CD4-positive, alpha-beta T cell treated with Interleukin-1 beta for 1 hour (primary cell): ENCODE measurements around the gene SMTN.
"Not testable (repeated sequence)": the region's sequence is repeated elsewhere in the genome, so short reads cannot be mapped to it uniquely, and the experiment has no call there.

Source experiments
- DNase-seq, 2 donors: peaks; one replicate each; pipeline ENCODE4 v3.0.0-alpha.2; 2020 to 2022

The SMTN gene

DNA sequence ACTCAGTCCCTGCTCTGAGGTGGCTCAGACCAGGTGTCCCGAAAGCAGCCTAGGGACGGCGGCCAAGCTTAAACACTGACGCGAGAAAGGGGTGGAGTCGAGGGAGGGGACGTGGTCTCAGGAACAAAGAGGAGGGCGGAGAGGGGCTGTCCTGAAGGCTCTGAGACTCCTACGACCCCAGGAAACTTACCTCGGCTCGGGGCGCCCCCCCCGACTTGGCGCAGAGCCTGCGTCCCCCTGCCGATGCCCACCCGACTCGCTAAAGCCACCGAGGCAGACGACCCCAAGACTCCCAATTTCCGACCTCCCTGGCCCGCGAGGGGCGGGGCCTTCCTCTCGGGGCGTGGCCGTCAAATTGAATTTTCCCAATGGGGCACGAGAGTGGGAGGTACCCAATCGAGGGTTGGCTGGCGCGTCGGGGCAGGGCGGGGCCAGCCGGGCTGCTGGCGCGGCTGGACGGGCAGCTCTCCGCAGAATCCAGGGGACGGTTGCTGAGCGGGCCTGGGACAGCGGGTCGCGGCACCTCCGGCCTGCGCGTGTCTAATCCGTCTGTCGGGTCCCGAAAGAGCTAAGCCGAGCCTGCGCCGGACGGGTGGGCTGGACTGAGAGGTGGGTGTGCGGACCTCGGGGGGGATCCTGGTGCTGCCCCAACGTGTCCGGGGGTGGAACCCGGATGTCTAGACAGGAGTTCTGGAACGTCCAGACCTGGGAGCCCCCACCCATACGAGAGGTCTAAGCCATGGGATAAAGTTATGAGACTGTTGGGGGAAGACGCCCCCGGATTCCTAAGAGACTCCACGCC is at the start of gene SMTN:
Gene SMTN (plus strand): TSS at position 471 of the 802 bp plus-strand sequence. CDS start 1,941 bp downstream, outside the sequence.
- peak; percentile 87 to 88 for DNase-seq

DNA sequence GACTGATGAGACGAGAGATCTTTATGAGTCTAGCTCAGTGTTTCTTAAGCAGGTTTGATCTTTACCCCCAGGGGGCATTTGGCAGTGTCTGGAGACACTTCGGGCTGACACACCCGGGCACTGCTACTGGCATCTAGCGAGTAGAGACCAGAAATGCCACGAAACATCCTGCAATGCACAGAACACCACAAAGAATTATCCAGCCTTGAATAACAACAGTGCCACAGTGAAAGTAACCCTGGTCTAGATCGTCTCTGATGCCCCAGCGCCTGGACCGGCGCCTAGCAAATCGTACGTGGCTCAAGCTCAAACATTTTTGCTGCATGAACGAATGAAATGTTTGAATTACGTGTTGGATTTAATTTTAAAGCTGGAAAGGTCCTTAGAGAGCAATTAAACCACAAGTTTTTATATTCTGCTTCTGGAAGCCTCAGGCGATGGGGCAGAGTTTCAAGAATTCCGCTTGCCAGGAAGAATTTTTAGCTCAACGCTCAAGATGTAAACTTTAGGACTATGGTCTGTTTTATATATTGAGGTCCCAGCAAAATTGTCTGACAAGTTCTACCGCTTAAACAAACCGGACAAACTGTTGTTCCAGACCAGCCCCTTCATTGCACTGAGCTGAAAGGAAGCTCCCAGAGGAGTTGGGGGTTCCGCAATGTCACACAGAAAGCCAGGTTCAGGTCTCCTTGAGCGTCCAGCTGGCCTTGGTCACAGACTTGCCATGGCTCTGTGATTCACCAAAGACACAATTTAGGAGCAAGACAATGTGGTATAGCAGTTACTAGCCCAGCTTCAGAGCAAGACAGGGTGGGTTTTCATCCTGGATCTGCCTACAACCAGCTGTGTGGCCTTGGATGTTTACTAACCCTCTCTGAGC is 44.2 kb upstream of the SMTN start:
- no peak for DNase-seq

DNA sequence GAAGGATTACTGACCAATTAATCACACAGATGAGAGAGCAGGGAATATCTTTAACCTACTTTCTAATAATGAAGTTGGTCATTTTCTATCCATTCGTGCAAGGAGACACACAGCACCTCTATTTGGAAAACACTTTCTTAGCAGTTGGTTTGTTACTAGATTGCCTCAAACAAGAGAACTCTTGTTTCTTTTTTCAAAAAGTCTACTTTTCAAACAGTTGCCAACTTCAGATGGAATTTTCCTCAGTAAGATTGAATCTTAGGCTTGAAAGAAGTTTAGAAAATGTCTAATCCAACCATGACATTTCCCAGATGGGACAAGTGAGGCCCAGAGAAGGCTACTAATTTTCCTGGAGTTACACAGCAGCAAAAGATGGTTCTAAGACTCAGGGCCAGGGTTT is 42.4 kb upstream of the SMTN start:
- DNase-seq: no peak

DNA sequence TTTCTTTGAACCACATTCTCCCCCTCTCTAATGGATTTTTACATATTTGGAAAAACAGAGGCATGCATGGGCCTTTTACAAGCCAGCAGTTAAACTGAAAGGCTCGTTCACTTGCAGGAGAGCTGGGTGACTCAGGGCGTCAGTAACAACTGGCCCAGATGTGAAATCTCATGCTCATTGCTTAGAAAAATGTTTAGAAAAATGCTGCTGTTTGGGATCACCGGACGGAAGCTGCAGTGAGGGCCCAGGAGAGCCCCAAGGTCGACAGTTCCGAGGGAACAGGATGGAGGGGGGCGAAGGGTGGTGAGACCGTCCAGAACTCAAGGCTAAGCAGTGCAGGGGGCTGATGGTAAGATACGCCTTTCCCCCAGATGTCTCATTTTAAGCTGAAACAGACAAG is 41.7 kb upstream of the SMTN start:
- DNase-seq: no peak

DNA sequence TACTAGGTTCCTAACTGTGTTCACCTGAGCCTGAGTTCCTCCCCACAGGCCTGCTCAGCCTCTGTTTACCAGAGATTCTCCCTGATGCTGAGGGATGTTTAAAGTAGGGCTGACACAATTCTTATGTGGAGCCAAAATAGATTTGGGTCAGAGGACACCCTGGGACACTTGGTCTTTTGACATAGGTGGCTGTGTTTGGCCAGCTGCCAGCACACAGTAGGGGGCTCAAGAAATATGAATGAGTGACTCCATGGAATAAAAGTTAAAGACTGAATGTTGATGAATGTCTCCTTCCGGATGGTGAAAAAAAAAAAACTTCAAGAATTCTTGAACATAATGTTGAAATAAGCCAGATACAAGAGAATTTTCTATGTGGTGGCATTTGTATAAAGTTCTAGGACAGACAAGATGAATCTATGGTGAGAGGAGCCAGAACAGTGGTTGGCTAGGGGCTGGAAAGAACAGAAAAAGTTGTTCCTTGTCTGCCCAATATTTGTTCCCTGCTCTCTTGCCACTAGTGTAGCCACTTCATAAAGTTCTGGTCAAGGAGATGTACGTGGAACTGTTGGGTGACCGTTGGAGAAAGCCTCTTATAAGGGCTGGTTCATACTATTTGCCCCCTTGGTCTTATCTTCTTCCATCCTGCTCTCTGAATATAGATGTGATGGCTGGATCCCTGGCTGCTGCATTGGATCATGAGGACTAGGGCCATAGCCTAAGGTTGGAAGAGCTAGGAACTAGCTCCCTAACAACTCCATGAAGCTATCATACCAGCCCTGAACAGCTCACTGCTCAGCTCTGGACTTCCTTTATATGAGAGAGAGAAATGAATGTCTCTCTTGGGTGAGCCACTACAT is 40.3 kb upstream of the SMTN start:
- no peak for DNase-seq

DNA sequence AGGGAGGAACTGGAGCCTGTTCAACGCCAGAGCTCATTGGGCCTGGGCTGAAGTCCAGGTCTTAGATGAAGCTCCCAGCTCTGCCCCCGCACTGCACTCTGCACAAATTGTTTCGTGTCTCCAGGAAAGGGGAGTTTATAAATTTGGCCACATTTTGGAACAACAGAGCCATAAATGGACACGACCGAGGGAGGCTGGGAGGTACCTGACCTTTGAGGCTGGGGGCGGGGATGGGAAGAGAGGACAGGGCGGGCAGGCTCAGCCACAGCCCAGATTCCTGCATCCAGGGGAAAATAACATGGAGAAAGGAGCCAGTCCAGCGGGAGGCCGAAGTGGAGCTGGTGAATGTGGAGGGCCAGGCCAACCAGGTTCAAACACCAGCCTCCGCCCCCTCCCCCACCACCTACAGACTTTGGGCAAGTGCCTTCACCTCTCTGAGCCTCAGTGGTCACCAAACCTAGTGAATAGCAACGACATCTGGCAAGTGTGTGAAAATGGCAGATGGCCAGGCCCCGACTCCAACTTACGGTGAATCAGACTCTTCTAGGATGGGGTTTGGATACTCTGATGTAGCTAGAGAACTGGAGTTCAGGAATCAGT is 36.8 kb upstream of the SMTN start:
- DNase-seq: no peak

DNA sequence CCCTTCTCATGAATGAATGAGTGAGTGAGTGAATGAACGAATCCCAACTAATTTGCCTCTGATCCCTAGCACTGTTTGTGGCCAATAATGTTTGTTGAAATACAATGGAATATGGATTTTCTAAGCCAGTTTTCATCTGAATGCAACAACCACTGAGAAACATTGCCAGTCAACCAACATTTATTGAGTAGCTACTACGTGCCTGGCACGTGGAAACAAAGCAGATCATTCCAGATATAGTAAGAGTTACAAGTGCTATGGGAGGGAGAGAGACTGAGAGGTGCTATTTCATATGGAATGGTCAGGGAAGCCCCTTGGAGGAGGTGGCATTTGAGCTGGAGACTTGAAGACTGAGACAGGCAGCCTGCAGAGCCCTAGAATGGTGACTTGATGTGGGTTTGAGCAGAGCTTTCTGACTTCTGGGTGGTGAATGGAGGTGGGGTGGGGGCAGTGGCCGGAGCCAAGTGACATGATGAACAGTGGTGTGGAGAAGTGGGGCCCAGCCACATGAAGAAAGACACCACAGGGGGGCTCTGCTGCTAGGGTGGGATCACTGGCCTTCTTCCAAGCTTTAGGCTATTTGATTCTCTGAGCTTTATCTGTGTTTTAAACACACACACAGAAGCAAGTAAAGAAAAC is 35.1 kb upstream of the SMTN start:
- DNase-seq: no peak

DNA sequence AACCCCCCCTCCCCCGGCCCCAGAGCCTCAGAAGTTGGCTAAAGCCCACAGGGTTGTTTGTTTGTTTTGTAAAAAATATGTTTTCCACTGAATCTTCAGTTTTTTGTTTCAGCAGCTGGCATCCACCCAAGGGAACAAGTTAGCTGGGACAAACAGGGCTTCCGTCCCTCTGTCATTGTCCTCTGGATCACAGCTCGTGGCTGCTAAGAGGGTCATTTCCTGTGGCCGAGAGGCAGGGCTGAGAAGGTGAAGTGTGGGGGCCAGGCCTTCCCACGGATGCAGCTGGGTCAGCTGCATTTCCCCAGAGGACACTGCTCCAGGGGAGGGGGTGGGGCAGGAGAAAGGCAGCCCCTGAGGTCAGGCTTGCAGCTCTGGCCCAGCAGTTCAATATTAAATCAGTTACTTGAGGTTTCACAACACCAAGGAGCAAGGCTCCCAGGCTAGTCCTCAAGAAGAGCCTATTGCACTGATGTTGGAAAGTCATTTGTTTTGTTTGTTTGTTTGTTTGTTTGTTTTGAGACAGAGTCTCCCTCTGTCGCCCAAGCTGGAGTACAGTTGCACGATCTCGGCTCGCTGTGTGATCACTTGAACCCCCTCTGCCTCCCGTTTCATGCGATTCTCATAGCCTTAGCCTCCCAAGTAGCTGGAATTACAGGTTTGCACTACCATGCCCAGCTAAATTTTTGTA is 34.4 kb upstream of the SMTN start:
- no peak for DNase-seq

DNA sequence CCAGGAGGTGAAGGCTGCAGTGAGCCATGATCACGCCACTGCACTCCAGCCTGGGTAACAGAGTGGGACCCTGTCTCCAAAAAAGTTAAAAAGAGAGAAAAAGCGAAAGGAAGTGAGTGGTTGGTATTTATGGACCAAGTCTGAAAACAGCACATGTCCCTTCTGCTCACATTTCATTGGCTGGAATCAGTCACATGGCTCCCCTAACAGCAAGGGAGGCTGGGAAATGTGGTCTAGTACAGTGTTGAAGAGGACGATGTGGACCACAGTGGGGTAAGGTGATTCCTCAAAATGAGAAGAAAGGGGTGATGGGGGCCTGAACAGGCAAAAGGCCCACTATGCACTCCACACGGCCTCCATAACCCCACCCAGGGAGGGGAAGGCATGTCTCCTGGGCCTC is 32.5 kb upstream of the SMTN start:
- no peak for DNase-seq

DNA sequence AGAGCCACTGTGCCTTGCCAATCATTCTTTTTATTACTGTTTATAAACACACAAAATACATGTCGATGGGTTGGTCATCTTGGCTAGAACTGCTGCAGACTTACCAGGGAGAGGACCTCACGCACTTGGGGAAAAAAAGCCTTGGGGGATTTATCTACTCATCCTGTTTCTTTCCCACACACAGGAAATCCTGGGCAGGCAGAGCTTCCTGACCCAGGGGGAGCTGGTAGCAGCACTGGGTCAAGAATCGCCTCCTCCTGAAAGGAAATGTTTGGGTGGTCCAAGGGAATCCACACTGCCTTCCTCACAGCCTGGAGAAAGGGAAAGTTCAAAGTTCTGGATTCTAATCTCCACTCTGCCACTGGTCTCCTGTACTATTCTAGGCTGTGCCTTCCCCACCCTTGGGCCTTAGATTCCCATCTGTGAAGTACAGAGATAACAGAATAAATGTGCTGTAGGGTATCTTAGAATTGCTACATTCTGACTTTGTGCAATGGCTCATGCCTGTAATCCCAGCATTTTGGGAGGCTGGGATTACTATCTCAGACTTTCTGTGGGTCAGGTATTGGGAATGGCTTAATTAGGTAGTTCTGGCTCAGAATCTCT is 31.2 kb upstream of the SMTN start:
- no peak for DNase-seq

DNA sequence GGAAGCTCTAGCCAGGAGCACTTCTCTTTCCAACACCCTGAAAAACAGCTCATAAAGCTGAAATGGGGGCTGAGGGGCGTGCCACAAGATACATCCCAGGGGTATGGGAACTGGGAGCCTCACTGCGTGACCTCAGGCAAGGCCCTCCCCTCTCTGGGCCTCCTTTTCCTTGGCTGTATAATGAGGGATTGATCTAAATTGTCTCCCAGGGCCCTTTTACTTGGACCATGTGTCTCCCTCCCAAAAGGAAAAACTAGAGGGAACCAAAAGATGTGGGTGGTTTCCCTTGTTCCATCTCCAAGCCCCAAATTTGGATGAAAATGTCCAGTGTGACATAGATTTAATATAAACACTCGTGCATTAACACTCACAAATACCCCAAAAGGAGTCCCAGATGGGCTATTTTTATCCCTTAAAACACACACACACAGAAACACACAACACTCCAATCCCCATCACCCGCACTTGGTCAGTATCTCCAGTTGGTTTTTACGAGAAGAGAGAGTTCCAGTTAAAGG is 25.9 kb upstream of the SMTN start:
- no peak for DNase-seq

DNA sequence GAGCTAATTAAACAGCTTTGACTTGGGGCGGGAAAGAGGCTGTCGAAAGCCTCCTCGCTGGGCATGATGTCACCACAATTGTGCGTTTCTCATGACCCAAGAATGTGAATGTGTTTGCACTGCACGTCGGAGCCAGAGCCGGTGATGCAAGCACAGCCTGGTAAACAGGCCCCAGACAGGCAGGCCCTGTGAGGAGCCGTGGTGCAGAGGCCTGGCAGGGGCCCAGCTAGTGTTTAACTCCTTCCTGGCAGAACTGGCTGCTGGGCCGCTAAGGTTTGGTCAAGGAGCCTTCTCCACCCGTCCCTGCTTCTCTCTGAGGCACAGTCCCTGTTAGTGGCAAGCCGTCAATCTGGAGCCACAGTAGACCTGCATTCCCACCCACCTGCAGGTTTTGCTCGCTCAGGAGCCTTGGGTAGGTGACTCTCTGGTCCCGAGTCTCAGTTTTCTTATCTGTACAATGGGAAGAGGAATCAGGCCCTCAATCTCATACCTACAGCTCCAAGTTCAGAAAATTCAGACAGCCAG is 25.4 kb upstream of the SMTN start:
- no peak for DNase-seq

DNA sequence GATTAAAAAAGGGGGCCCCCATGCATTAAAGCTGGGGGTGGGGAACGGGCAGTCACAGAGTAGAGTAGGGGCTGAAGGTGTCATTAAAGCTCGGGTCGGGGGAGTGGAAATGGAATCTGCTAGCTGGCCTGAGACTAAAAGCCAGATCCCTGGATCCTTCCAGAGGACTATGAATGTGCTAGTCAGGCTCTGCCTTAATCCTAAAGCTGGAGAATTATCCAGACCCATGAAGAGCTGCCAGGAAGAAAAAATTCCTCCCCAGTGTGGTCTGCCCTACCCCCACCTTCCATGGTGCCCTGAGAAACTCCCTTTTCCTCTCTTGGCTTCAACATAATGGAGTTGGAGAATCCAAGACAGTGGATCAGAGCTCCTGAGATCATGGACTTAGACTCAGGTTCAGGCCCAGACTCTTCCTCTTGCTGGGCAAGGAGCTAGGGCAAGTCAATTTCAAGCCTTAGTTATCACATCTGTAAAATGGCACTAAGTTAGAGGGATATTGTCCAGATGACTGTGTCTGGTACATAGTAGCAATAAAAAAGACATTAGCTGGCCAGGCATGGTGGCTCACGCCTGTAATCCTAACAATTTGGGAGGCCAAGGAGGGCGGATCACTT is 24.0 kb upstream of the SMTN start:
- DNase-seq: no peak

DNA sequence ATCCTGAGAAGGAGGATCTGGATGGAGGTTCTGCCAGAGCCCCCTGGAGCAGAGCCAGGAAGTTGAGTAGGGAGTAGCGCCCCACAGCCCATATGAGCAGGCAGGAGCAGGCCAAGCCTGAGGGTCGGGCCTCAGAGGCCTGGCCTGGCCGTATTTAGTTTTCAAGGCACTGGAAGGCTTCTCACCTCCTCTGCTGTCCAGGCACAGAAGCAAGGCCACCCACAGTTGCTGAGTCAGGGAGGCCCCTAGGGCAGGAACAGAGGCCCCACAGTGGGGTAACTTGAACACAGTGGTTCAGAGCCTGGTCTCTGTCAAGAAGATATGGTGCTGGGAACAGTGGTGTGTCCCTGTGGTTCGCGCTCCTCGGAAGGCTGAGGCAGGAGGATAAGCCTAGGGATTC is 21.5 kb upstream of the SMTN start:
- not testable (repeated sequence) for DNase-seq

DNA sequence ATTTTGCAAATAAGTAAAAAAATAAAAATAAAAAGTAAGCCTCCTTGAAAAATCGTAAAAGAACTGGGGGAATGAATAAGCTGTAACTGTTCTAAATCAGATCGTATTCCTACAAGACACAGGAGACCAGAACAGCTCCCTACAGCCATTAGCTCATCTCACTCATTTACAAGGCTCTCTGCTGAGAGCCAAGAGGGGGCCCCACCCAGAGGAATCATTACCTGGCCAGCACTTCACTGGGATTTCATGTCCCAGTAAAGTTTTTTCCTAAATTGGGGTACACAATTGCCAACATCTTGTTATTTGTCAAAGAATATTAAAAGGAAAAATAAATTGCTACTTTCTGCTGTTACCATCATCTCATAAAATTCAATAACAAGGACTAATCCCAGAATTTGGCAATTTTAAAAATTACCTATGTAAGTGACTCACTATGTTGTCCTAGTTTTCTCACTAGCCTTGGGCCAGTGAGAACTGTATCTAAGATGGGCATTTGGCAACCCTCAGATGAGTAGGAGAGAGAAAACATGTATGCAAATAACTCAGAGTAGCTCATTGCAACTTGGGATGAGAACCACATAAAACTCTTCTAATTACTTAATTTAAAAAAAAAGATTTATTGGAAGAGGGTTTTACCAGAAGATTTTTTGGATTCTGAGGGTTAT is 18.4 kb upstream of the SMTN start:
- DNase-seq: no peak

DNA sequence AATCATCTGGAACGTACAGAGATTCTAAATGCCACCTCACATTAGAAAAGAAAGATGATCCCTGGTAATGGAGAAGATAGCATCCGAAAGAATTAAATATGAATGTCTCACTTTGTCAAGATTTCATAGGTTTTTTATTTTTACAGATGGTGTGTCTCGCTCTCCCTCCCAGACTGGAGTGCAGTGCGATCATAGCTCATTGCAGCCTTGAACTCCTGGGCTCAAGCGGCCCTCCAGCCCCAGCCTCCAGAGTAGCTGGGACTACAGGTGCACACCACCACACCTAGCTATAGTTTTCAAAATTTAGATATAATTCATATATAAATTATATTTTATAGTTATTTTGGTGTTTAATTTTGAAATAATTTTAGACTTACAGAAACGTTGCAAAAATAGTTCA is 16.7 kb upstream of the SMTN start:
- DNase-seq: no peak

DNA sequence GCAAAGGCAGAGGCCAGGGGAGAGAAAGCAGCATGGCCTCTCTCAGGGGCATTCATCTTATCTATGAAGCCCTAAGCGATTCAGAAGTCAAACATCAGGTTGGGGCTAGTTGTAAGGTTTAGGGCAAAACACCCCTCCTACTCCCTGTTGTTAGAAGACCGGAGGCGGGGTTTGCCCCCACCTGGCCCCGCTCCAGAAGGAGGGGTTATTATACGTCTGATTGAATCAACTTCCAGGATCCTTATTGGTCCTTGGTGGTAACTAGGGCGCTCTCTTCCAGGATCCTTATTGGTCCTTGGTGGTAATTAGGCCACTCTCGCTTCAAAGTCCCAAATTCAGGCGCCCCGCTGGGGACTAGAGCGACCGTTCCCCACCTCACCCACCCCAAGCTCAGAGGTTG is 12.1 kb upstream of the SMTN start:
- no peak for DNase-seq

DNA sequence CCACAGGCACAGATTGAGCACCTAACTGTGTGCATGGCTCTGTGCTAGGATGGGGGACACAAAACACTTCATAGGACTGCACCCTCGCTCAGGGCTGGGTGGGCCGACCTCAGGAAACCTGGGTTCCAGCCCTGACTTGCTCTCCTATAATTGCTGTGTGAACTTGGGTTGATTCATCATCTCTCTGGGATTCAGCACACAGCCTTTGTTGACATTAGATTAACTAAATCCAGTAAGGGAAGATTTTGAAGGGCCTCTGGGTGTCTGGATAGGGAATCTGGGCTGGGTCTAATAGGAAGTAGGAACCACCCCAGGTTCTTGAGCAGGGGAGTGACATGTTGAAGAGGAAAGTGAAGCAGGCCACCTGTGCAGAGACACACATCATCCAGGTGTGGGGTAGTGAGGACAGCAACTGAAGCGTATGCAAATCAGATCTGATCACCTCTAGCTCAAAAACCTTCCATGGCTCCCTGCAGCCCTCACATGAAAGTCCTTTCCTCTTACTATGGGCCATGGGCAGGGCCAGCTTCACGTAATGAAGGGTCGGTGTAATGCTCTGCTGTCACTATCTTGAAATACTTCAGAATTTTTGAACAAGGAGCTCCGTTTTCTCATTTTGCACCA is 11.3 kb upstream of the SMTN start:
- DNase-seq: not testable (repeated sequence)

DNA sequence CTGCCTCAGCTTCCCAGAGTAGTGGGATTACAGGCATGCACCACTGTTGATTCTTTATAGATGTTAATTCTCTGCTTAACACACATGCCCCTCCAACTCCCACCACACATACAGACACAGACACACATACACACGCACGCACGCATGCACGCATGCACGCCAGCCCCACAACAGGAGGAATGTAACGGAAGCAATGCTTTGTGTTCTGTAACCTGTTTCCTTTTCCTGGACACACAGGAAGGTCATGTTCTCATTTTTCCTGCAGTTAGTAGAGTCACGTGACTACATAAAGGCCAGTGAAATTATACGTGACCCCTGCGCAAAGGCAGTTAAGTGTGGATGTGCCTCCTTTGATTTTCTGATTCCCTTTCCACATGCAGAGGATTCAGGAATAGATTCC is 8.0 kb upstream of the SMTN start:
- not testable (repeated sequence) for DNase-seq
